BLaER1 (cell line): Measurements from ENCODE around the gene APOBEC3B.
"Not testable (repeated sequence)": the region's sequence is repeated elsewhere in the genome, so short reads cannot be mapped to it uniquely, and the experiment has no call there.

Experiments used
- H3K27ac ChIP-seq: shearing (Covaris generic); formaldehyde crosslinking; 2 replicates; pipeline ENCODE4 v1.8.1; 2022
- H3K27me3 ChIP-seq: shearing (Covaris generic); formaldehyde crosslinking; 2 replicates; pipeline ENCODE4 v1.8.1; 2022
- H3K36me3 ChIP-seq: shearing (Covaris generic); formaldehyde crosslinking; 2 replicates; pipeline ENCODE4 v1.8.1; 2022
- H3K4me1 ChIP-seq: shearing (Covaris generic); formaldehyde crosslinking; 2 replicates; pipeline ENCODE4 v1.8.1; 2022
- H3K4me2 ChIP-seq: shearing (Covaris generic); formaldehyde crosslinking; 2 replicates; pipeline ENCODE4 v1.8.1; 2022
- H3K4me3 ChIP-seq: shearing (Covaris generic); formaldehyde crosslinking; 2 replicates; pipeline ENCODE4 v1.8.1; 2022
- H3K9ac ChIP-seq: shearing (Covaris generic); formaldehyde crosslinking; 2 replicates; pipeline ENCODE4 v1.8.1; 2022
- H3K9me3 ChIP-seq: shearing (Covaris generic); formaldehyde crosslinking; 2 replicates; pipeline ENCODE4 v1.8.1; 2022
- H4K20me1 ChIP-seq: shearing (Covaris generic); formaldehyde crosslinking; 2 replicates; pipeline ENCODE4 v1.8.1; 2022
- Cebpa-rat ChIP-seq: shearing (Covaris generic); IDR thresholded peaks from 2 replicates; pipeline ENCODE4 v1.8.1; 2022

The APOBEC3B gene

GRCh38 chr22:39013942-39014722, 32.0 kb downstream of the APOBEC3B start, which contains the start of gene APOBEC3C:
Gene APOBEC3C (plus strand): TSS chr22:39014257. CDS start chr22:39014363, 106 bp downstream.
- Histone ChIP-seq H4K20me1 (no peaks in the 10 kb centered on the region), H3K27ac (peak within 1 kb of the TSS; percentile 82), H3K36me3 (peaks cover 9% of the 10 kb centered on the region), H3K9me3 (no peaks in the 10 kb centered on the region), H3K4me3 (peak within 1 kb of the TSS; percentile 69), H3K4me1 (peaks cover 39% of the 10 kb centered on the region), H3K9ac (peak within 1 kb of the TSS; percentile 77), H3K27me3 (no peaks in the 10 kb centered on the region), H3K4me2 (peak within 1 kb of the TSS; percentile 94)
- no peak for TF ChIP-seq Cebpa-rat

GRCh38 chr22:39014723-39015121, 32.6 kb downstream of the APOBEC3B start:
- peak overlapping the region; percentile 82 for H3K27ac ChIP-seq
- not testable (repeated sequence) for H4K20me1 ChIP-seq, H3K9me3 ChIP-seq, H3K27me3 ChIP-seq, H3K36me3 ChIP-seq
- peak overlapping the region; percentile 94 for H3K4me2 ChIP-seq
- peak overlapping the region; percentile 77 for H3K9ac ChIP-seq
- peak overlapping the region; percentile 69 for H3K4me3 ChIP-seq
- peaks cover 43% of the 10 kb centered on the region for H3K4me1 ChIP-seq

- Histone ChIP-seq H3K4me1 (peaks cover 41% of the 10 kb centered on the region), H3K27ac (no peak overlapping the region), H3K9me3 (no peaks in the 10 kb centered on the region), H4K20me1 (no peaks in the 10 kb centered on the region), H3K36me3 (peaks cover 9% of the 10 kb centered on the region), H3K9ac (no peak overlapping the region), H3K4me2 (no peak overlapping the region), H3K4me3 (no peak overlapping the region), H3K27me3 (no peaks in the 10 kb centered on the region)
- TF ChIP-seq Cebpa-rat: no peak
These were observed 34.4 kb downstream of the APOBEC3B start for GRCh38 chr22:39016592-39016991.

- TF ChIP-seq Cebpa-rat: no peak
- H3K9ac ChIP-seq: no peak overlapping the region
- H3K27ac ChIP-seq: no peak overlapping the region
- no peaks in the 10 kb centered on the region for H3K27me3 ChIP-seq
- H3K9me3 ChIP-seq: no peaks in the 10 kb centered on the region
- H3K4me2 ChIP-seq: no peak overlapping the region
- H4K20me1 ChIP-seq: no peaks in the 10 kb centered on the region
- H3K4me3 ChIP-seq: no peak overlapping the region
- peaks cover 9% of the 10 kb centered on the region for H3K36me3 ChIP-seq
- H3K4me1 ChIP-seq: peaks cover 52% of the 10 kb centered on the region
These were observed 35.6 kb downstream of the APOBEC3B start for GRCh38 chr22:39017596-39018365.

- not testable (repeated sequence) for H3K27ac ChIP-seq, H3K9ac ChIP-seq, H3K27me3 ChIP-seq, H3K9me3 ChIP-seq, H4K20me1 ChIP-seq
- Histone ChIP-seq H3K4me1 (peaks cover 39% of the 10 kb centered on the region), H3K36me3 (peaks cover 28% of the 10 kb centered on the region), H3K4me3 (peak overlapping the region; percentile 71), H3K4me2 (peak overlapping the region; percentile 77)
These were observed 38.0 kb downstream of the APOBEC3B start for GRCh38 chr22:39020021-39020651.

- Histone ChIP-seq H3K4me2 (peak overlapping the region; percentile 97), H3K4me3 (peak overlapping the region; percentile 71), H3K4me1 (peaks cover 30% of the 10 kb centered on the region), H3K9me3 (no peaks in the 10 kb centered on the region), H4K20me1 (no peaks in the 10 kb centered on the region), H3K36me3 (peaks cover 35% of the 10 kb centered on the region), H3K27ac (peak overlapping the region; percentile 86), H3K27me3 (no peaks in the 10 kb centered on the region), H3K9ac (peak overlapping the region; percentile 83)
- TF ChIP-seq Cebpa-rat: no peak
These were observed 39.6 kb downstream of the APOBEC3B start for GRCh38 chr22:39021552-39022250.

- H3K27me3 ChIP-seq: no peaks in the 10 kb centered on the region
- H3K9me3 ChIP-seq: no peaks in the 10 kb centered on the region
- H3K9ac ChIP-seq: no peak overlapping the region
- peaks cover 26% of the 10 kb centered on the region for H3K36me3 ChIP-seq
- peaks cover 27% of the 10 kb centered on the region for H3K4me1 ChIP-seq
- no peak overlapping the region for H3K4me2 ChIP-seq
- no peak for TF ChIP-seq Cebpa-rat
- H3K4me3 ChIP-seq: no peak overlapping the region
- H3K27ac ChIP-seq: no peak overlapping the region
- H4K20me1 ChIP-seq: no peaks in the 10 kb centered on the region
These were observed 42.6 kb downstream of the APOBEC3B start for GRCh38 chr22:39024519-39025308.

- no peak overlapping the region for H3K9ac ChIP-seq
- H4K20me1 ChIP-seq: no peaks in the 10 kb centered on the region
- no peak overlapping the region for H3K27ac ChIP-seq
- H3K9me3 ChIP-seq: no peaks in the 10 kb centered on the region
- no peak overlapping the region for H3K4me3 ChIP-seq
- no peak for TF ChIP-seq Cebpa-rat
- H3K27me3 ChIP-seq: no peaks in the 10 kb centered on the region
- H3K4me1 ChIP-seq: peaks cover 26% of the 10 kb centered on the region
- no peak overlapping the region for H3K4me2 ChIP-seq
- peaks cover 26% of the 10 kb centered on the region for H3K36me3 ChIP-seq
These were observed 44.5 kb downstream of the APOBEC3B start for GRCh38 chr22:39026509-39027150.
